ENCODE measurements around the gene INPP5B. TPM values are rescaled to one million over a fixed set of nuclear protein-coding genes. Genes with fewer than 3 reads are reported as not detected.
A peak's percentile ranks its signal among the peaks of the same experiment; 100 is the strongest.
"Not testable (repeated sequence)": the region's sequence is repeated elsewhere in the genome, so short reads cannot be mapped to it uniquely, and the experiment has no call there.

The INPP5B gene
- total and polyA plus RNA-seq, 8 donors, result 22.5 to 39.9 (median 31.3) TPM

DNA sequence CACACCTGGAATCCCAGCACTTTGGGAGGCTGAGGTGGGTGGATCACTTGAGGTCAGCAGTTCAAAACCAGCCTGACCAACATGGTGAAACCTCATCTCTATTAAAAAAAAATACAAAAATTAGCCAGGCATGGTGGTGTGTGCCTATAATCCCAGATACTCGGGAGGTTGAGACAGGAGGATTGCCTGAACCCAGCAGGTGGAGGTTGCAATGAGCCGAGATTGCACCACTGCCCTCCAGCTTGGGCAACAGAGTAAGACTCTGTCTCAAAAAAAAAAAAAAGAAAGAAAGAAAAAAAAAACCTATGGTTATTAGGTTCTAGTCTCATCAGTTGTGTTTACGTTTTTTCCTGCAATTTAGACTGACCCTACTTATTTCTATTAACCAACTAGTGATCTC, 40.3 kb downstream of the INPP5B start:
- DNase-seq; intact Hi-C loops (cut with DNase I); H3K27ac ChIP-seq; H3K27me3 ChIP-seq; H3K4me1 ChIP-seq; ATAC-seq; H3K4me3 ChIP-seq: not testable (repeated sequence)
- Histone ChIP-seq H3K36me3 (peaks cover 0 to 10% of the 10 kb centered on the region in 2 donors), H3K9me3 (peaks cover 0 to 15% of the 10 kb centered on the region in 2 donors)

DNA sequence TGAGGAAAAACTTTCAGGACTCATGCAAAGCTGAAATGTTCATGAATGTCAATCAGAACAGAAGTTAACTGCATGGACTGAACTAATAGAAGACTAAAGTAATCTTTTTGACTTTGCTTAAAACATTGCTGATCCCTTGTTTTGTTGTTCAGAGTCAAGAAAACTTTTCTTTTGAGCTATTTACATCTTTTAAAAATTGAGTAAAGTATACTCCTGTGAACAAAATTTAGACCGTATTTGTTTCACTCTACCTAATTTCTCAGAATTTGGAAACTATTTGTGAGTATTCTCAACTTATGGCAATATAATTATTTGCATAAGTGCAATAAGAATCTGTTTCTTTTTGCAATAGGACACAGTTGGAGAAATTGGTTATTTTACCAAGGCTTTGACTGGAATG, 41.1 kb downstream of the INPP5B start:
- DNase-seq (no peak), ATAC-seq (no peak)

DNA sequence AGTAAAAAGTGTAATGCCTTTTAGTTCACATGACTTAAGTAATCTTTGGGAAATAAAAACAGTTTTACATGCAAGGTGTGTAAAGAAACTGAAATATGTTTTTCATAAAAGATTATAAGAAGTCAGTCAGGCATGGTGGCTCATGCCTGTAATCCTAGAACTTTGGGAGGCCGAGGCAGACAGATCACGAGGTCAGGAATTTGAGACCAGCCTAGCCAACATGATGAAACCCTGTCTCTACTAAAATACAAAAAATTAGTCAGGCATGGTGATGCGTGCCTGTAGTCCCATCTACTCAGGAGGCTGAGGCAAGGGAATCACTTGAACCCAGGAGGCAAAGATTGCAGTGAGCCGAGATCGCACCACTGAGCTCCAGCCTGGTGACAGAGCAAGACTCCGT, 42.9 kb downstream of the INPP5B start:
- H3K27ac ChIP-seq; intact Hi-C loops (cut with DNase I); DNase-seq; ATAC-seq; H3K27me3 ChIP-seq; H3K4me3 ChIP-seq: not testable (repeated sequence)
- H3K36me3 ChIP-seq, result peaks cover 0 to 10% of the 10 kb centered on the region in 2 donors
- peaks cover 0 to 13% of the 10 kb centered on the region in 2 donors for H3K4me1 ChIP-seq
- H3K9me3 ChIP-seq, result peaks cover 0 to 13% of the 10 kb centered on the region in 2 donors

More for the DNA sequence above, 41.1 kb downstream of the INPP5B start:
- intact Hi-C loops (cut with DNase I), result no loop called here
- Histone ChIP-seq H3K9me3 (peaks cover 0 to 13% of the 10 kb centered on the region in 2 donors), H3K36me3 (peaks cover 0 to 10% of the 10 kb centered on the region in 2 donors), H3K27me3 (no peaks in the 10 kb centered on the region), H3K27ac (no peak overlapping the region), H3K4me1 (peaks cover 0 to 13% of the 10 kb centered on the region in 2 donors), H3K4me3 (no peak overlapping the region)
- TF ChIP-seq, protein P1, sequence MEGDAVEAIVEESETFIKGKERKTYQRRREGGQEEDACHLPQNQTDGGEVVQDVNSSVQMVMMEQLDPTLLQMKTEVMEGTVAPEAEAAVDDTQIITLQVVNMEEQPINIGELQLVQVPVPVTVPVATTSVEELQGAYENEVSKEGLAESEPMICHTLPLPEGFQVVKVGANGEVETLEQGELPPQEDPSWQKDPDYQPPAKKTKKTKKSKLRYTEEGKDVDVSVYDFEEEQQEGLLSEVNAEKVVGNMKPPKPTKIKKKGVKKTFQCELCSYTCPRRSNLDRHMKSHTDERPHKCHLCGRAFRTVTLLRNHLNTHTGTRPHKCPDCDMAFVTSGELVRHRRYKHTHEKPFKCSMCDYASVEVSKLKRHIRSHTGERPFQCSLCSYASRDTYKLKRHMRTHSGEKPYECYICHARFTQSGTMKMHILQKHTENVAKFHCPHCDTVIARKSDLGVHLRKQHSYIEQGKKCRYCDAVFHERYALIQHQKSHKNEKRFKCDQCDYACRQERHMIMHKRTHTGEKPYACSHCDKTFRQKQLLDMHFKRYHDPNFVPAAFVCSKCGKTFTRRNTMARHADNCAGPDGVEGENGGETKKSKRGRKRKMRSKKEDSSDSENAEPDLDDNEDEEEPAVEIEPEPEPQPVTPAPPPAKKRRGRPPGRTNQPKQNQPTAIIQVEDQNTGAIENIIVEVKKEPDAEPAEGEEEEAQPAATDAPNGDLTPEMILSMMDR (IDR thresholded peaks at IDR 0.05), result no peak

DNA sequence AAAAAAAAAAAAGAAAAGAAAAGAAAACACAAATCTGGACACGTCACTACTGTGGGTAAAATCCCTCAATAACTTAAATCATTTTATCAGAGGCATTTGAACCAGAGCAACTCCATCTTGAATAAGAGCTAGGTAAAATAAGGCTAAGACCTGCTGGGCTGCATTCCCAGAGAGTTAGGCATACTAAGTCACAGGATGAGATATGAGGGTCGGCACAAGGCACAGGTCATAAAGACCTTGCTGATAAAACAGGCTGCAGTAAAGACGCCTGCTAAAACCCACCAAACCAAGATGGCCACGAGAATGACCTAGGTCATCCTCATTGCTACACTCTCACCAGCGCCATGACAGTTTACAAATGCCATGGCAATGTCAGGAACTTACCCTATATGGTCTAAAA, 43.9 kb downstream of the INPP5B start:
- DNase-seq (no peak), ATAC-seq (no peak)
- H3K27ac ChIP-seq, result no peak overlapping the region
- H3K4me1 ChIP-seq, result peaks cover 0 to 13% of the 10 kb centered on the region in 2 donors
- TF ChIP-seq, protein P1 (IDR thresholded peaks at IDR 0.05), result no peak
- H3K4me3 ChIP-seq, result no peak overlapping the region
- intact Hi-C loops (cut with DNase I), result no loop called here
- no peaks in the 10 kb centered on the region for H3K27me3 ChIP-seq
- H3K36me3 ChIP-seq, result peaks cover 0 to 16% of the 10 kb centered on the region in 2 donors
- H3K9me3 ChIP-seq, result peaks cover 0 to 13% of the 10 kb centered on the region in 2 donors

DNA sequence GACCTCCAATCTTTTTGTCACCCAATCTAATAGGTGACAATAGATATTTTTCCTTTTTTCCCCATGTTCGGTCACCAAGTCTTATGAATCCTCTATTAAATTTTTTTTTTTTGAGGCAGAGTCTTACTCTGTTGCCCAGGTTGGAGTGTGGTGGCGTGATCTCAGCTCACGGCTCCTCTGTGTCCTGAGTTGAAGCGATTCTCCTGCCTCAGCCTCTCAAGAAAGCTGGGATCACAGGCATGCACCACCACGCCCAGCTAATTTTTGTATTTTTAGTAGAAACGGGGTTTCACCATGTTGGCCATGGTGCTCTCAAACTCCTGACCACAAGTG, 45.0 kb downstream of the INPP5B start:
- TF ChIP-seq, protein P1 (IDR thresholded peaks at IDR 0.05), result no peak
- intact Hi-C loops (cut with DNase I), result no loop called here
- H3K27ac ChIP-seq, result peak overlapping the region in 1 of 2 donors; percentile 59
- H3K9me3 ChIP-seq, result peaks cover 0 to 13% of the 10 kb centered on the region in 2 donors
- H3K27me3 ChIP-seq, result no peaks in the 10 kb centered on the region
- no peak overlapping the region for H3K4me3 ChIP-seq
- ATAC-seq (no peak), DNase-seq (no peak)
- peaks cover 0 to 13% of the 10 kb centered on the region in 2 donors for H3K4me1 ChIP-seq
- peaks cover 0 to 16% of the 10 kb centered on the region in 2 donors for H3K36me3 ChIP-seq

DNA sequence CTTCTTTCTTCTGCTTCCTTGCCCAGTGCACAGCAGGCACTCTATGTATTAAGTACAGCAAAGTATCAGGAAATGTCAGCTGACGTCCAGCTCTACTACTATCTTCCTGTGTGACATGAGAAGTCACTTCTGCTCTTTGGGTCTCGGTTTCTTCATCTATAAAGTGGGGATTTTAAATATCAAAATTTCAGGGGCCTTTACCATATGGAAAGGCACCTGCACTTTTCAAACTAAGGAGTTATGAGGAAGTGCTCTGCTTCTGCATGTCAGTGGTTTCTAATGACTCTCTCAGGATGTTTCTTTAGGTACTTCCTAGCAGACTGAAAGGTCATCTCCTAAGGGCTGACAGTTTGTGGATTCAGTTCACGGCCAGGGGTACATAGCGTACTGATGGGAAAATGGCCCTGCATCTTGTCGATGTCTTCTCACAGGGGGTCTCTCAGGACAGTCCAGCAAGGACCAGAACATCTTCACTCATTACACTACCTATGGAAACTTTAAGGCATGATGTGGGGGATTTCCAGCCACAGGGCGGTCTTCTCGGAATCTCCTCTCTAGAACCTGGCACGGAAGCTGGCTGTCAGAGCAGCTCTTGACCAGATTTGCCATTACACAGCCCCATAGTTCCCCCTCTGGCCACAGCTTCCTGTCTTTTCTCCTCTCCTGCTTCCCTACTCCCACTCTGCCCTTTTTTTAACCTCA, 45.5 kb downstream of the INPP5B start:
- intact Hi-C loops (cut with DNase I), result no loop called here
- DNase-seq (no peak), ATAC-seq (peak; percentile 54)
- H3K9me3 ChIP-seq, result peaks cover 0 to 13% of the 10 kb centered on the region in 2 donors
- no peak overlapping the region for H3K4me3 ChIP-seq
- TF ChIP-seq, protein P1 (IDR thresholded peaks at IDR 0.05), result no peak
- peaks cover 0 to 13% of the 10 kb centered on the region in 2 donors for H3K4me1 ChIP-seq
- peaks cover 0 to 16% of the 10 kb centered on the region in 2 donors for H3K36me3 ChIP-seq
- H3K27me3 ChIP-seq, result no peaks in the 10 kb centered on the region
- H3K27ac ChIP-seq, result peak overlapping the region in 1 of 2 donors; percentile 59

DNA sequence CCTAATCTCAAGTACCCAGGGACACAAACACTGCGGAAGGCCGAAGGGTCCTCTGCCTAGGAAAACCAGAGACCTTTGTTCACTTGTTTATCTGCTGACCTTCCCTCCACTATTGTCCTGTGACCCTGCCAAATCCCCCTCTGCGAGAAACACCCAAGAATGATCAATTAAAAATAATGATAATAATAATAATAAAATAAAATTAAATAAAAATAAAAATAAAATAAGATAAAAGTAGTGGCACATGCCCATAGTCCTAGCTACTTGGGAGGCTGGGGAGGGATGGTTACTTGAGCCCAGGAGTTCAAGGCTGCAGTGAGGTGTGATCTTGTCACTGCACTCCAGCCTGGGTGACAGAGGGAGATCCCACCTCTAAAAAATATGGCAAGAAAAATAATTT, 49.3 kb downstream of the INPP5B start:
- H3K27me3 ChIP-seq; H3K27ac ChIP-seq; H3K36me3 ChIP-seq; H3K9me3 ChIP-seq; ATAC-seq; intact Hi-C loops (cut with DNase I); DNase-seq; H3K4me3 ChIP-seq: not testable (repeated sequence)
- peaks cover 0 to 13% of the 10 kb centered on the region in 2 donors for H3K4me1 ChIP-seq

Data from left lung (tissue), 10 donors.